H1 (cell line): Measurements from ENCODE around the gene TIMM10B. TPM values are rescaled to one million over a fixed set of nuclear protein-coding genes. Genes with fewer than 3 reads are reported as not detected.

ENCODE experiments used
- BRCA1 ChIP-seq: IDR thresholded peaks from 2 replicates; pipeline ENCODE4 v1.6.1; 2012; ENCODE audit warnings: low read depth, low read length, improper control_type of control experiment
- SIRT6 ChIP-seq: IDR thresholded peaks from one replicate; pipeline ENCODE4 v1.7.1; 2012; ENCODE audit warnings: low read length, inconsistent platforms
- polyA plus RNA-seq, 7 experiments: library from polyadenylated mRNA; depleted of rRNA in 3 of 7; stranded (reverse) in 5 of 7; unstranded in 2 of 7; fragments of >200 nt in 5 of 7; fragments of 200-250 nt in 2 of 7; gene quantifications; 1 replicate in 5 of 7; 2 replicates in 1 of 7; 4 replicates in 1 of 7; pipeline versions ENCODE4 v1.2.1 to v1.2.3, GENCODE V29; 2011 to 2013; ENCODE audit warnings: missing spikeins in 2 of 7, mixed read lengths in 2 of 7
- total RNA-seq: library from RNA; stranded (reverse); fragmentation: NEBNext Ultra II Directional; extraction: Animal tissue kit (Norgen Biotek cat#: 25700); gene quantifications from 2 replicates; pipeline ENCODE4 v1.2.1, GENCODE V29; 2021

The TIMM10B gene
- total and polyA plus RNA-seq, 2 of the 8 experiments (the other 6 are each of a cell fraction or from before 2014, with no cell fraction given), result 38.2 to 47.8 TPM

DNA sequence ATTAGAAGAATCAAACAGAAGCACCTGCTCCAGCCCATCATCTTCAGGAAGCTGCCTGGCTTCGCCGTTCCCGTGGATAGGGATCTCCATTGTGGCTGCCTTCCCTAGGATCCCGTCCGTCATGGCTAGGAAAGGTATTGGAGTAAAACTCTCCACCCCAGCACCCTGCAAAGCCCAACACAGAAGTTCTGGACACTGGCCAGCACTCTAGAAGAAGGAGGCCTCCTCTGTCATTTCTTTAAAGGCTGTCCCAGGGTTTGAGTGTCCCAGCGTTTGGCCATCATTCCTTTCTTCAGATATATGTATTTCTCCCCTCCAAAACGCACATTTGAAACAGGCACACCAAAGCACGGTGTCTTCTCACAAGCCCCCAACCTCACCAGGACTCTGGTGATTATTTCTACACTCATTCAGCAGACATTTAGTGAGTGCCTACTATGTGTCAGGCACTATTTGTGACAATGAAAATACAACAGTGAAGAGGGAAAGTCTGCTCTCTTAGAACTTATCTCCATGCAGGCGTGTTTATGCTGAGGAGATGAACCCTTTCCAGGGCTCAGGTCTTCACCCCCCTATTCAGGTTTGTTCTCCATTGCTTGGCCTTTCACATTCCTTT lies 894 bp upstream of the TIMM10B start (continued):
- TF ChIP-seq BRCA1 (no peak), SIRT6 (no peak)
